ENCODE results near the gene DUSP16. TPM values are rescaled to one million over a fixed set of nuclear protein-coding genes. Genes with fewer than 3 reads are reported as not detected.

Gene DUSP16
- total RNA-seq, 1 donor from 2014 or later = 26.1 TPM

DNA sequence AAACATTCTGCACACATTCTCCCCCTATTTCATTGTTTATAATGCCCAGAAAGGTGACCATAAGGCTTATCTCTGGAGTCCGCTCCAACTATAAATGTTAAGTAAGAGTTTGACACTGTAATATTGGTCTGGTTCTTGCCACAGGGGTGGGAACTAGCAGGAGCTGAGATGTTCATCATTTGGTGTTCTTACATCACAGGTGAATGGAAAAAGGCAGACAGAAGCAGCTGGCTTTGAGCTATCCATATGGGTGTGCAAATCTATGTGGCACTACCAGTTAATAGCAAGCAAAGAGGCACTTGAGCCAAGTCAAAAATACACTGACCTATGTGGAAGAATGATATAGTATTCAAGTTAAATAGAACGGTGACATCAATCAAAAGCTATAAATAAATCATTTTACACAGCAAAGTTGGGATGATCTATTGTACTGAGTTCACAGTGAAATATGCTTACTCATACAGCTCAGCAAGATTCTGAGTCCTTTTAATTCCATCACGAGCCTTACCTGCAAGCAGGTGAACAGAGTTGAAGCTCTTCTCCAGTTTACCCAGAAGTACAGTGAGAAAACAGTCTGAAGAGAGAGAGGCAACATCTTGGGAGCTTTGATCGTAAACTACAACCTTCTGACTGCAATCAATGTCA, 43.2 kb downstream of the DUSP16 start:
- Mint-ChIP-seq H3K27me3 (ENCODE audit: insufficient read depth, low read depth) (peaks cover 2% of the 10 kb centered on the region), H3K4me1 (peaks cover 26% of the 10 kb centered on the region), H3K9me3 (no peaks in the 10 kb centered on the region), H3K36me3 (peaks cover 20% of the 10 kb centered on the region), H3K4me3 (no peak overlapping the region), H3K27ac (no peak overlapping the region)
- H3K4me2 ChIP-seq = no peak overlapping the region
- peaks cover 8% of the 10 kb centered on the region for H3K36me3 ChIP-seq
- H3K4me3 ChIP-seq = no peak overlapping the region
- no peak for TF ChIP-seq EZH2 (IDR thresholded peaks at IDR 0.05)
- no peak for TF ChIP-seq EZH2phosphoT487 (IDR thresholded peaks at IDR 0.05)
- TF ChIP-seq, protein P1, sequence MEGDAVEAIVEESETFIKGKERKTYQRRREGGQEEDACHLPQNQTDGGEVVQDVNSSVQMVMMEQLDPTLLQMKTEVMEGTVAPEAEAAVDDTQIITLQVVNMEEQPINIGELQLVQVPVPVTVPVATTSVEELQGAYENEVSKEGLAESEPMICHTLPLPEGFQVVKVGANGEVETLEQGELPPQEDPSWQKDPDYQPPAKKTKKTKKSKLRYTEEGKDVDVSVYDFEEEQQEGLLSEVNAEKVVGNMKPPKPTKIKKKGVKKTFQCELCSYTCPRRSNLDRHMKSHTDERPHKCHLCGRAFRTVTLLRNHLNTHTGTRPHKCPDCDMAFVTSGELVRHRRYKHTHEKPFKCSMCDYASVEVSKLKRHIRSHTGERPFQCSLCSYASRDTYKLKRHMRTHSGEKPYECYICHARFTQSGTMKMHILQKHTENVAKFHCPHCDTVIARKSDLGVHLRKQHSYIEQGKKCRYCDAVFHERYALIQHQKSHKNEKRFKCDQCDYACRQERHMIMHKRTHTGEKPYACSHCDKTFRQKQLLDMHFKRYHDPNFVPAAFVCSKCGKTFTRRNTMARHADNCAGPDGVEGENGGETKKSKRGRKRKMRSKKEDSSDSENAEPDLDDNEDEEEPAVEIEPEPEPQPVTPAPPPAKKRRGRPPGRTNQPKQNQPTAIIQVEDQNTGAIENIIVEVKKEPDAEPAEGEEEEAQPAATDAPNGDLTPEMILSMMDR (IDR thresholded peaks at IDR 0.05) = no peak
- H4K20me1 ChIP-seq (ENCODE audit: low read depth) = peaks cover 20% of the 10 kb centered on the region
- no peaks in the 10 kb centered on the region for H3K27me3 ChIP-seq
- no peak overlapping the region for H3K9ac ChIP-seq
- H3K9me3 ChIP-seq (ENCODE audit: low read depth) = no peaks in the 10 kb centered on the region
- peaks cover 38% of the 10 kb centered on the region for H3K79me2 ChIP-seq (ENCODE audit: low read depth)
- DNase-seq (ENCODE audit: low spot score) = no peak
- H3F3A ChIP-seq (ENCODE audit: low read depth) = peaks cover 18% of the 10 kb centered on the region
- H2AFZ ChIP-seq (replicated peaks) = no peak overlapping the region
- no peak overlapping the region for H3K27ac ChIP-seq
- H3K4me1 ChIP-seq = peaks cover 38% of the 10 kb centered on the region

DNA sequence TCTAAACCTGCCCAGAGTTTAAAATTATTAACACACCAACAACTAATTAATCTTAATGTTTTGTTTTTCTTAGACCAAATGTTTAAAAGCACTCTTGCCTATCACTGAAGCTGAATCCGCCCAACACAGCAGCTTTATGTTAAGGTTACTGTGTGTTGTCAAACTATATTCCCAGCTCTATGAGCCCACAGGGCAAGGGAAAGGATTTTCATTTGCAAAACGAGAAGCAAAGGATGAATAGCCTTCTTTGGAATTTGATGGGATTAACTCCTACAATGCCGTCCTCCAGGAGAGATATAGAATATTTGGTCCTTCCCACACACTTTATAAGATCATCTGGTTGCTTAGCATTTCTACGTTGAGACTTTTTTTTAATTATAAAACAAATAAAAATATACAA, 43.7 kb downstream of the DUSP16 start:
- no peak overlapping the region for H3K27ac ChIP-seq

DNA sequence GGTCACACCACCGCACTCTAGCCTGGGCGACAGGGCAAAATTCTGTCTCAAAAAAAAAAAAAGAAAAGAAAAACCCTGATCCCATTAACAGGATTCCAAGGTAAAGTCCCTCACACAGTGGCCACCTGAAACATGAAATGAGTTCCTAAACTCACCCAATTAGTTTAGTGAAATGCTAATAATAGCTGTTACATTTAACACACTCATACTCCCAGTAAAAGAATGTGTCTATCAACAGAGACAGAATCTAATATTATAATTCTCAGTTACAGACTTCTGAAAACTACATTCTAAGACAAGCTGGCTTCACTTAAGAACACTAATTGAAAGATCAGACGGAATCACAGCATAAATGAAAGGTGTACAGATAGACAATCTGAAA, 44.2 kb downstream of the DUSP16 start:
- Histone ChIP-seq H3K4me1 (peaks cover 34% of the 10 kb centered on the region), H3K9me3 (ENCODE audit: low read depth) (no peaks in the 10 kb centered on the region), H3K4me3 (no peak overlapping the region), H3K27me3 (no peaks in the 10 kb centered on the region), H3K27ac (no peak overlapping the region), H3K79me2 (ENCODE audit: low read depth) (peaks cover 33% of the 10 kb centered on the region), H2AFZ (replicated peaks) (no peak overlapping the region), H3K4me2 (no peak overlapping the region), H4K20me1 (ENCODE audit: low read depth) (peaks cover 15% of the 10 kb centered on the region), H3F3A (ENCODE audit: low read depth) (peaks cover 12% of the 10 kb centered on the region), H3K9ac (no peak overlapping the region), H3K36me3 (peaks cover 8% of the 10 kb centered on the region)
- Mint-ChIP-seq H3K4me3 (no peak overlapping the region), H3K27me3 (ENCODE audit: insufficient read depth, low read depth) (peaks cover 2% of the 10 kb centered on the region), H3K27ac (no peak overlapping the region), H3K9me3 (no peaks in the 10 kb centered on the region), H3K4me1 (peaks cover 36% of the 10 kb centered on the region), H3K36me3 (peaks cover 20% of the 10 kb centered on the region)
- DNase-seq (ENCODE audit: low spot score) = no peak
- TF ChIP-seq EZH2 (IDR thresholded peaks at IDR 0.05) (no peak), EZH2phosphoT487 (IDR thresholded peaks at IDR 0.05) (no peak)
- TF ChIP-seq, protein P1 (IDR thresholded peaks at IDR 0.05) = no peak

More for the DNA sequence above, 43.7 kb downstream of the DUSP16 start:
- TF ChIP-seq EZH2phosphoT487 (IDR thresholded peaks at IDR 0.05) (no peak), EZH2 (IDR thresholded peaks at IDR 0.05) (no peak)
- TF ChIP-seq, protein P1 (IDR thresholded peaks at IDR 0.05) = no peak
- Histone ChIP-seq H2AFZ (replicated peaks) (no peak overlapping the region), H3K9ac (no peak overlapping the region), H3K79me2 (ENCODE audit: low read depth) (peaks cover 38% of the 10 kb centered on the region), H3K4me2 (no peak overlapping the region), H3K27me3 (no peaks in the 10 kb centered on the region), H3F3A (ENCODE audit: low read depth) (peaks cover 13% of the 10 kb centered on the region), H4K20me1 (ENCODE audit: low read depth) (peaks cover 19% of the 10 kb centered on the region), H3K4me1 (peaks cover 38% of the 10 kb centered on the region), H3K36me3 (peaks cover 8% of the 10 kb centered on the region), H3K4me3 (no peak overlapping the region), H3K9me3 (ENCODE audit: low read depth) (no peaks in the 10 kb centered on the region)
- DNase-seq (ENCODE audit: low spot score) = no peak
- Mint-ChIP-seq H3K9me3 (no peaks in the 10 kb centered on the region), H3K27ac (no peak overlapping the region), H3K4me1 (peaks cover 31% of the 10 kb centered on the region), H3K27me3 (ENCODE audit: insufficient read depth, low read depth) (peaks cover 2% of the 10 kb centered on the region), H3K36me3 (peaks cover 20% of the 10 kb centered on the region), H3K4me3 (no peak overlapping the region)

All from neural progenitor cell (in vitro differentiated cells).